Keratinocyte (primary cell): ENCODE data around the gene MEG3. TPM values are rescaled to one million over a fixed set of nuclear protein-coding genes. Genes with fewer than 3 reads are reported as not detected.

Source experiments
- DNase-seq: peaks from one replicate; pipeline ENCODE4 v3.0.0-alpha.2; 2011; ENCODE audit warnings: low read depth, missing footprints, low spot score
- FAIRE-seq: peaks from 2 replicates; lab custom pipeline; 2011; peaks lifted over from hg19 to GRCh38; lab: Jason Lieb, UNC
- H2AFZ ChIP-seq: 2 replicates; pipeline ENCODE4 v1.6.0; 2012; ENCODE audit warnings: low read length, control low read depth, inconsistent platforms; ENCODE audit not compliant: control insufficient read depth
- H3K27ac ChIP-seq: 2 replicates; pipeline ENCODE4 v1.5.1; 2011; ENCODE audit warnings: low read length; ENCODE audit not compliant: control insufficient read depth, insufficient read depth
- H3K27me3 ChIP-seq: 3 replicates; pipeline ENCODE4 v1.6.0; 2011; ENCODE audit warnings: low read length; ENCODE audit not compliant: control insufficient read depth, insufficient read depth; ENCODE audit errors: extremely low read depth
- H3K36me3 ChIP-seq, 2 experiments: 2 replicates in 1 of 2; 3 replicates in 1 of 2; pipeline ENCODE4 v1.5.1; 2011; ENCODE audit warnings: low read length in 2 of 2, mild to moderate bottlenecking in 1 of 2; ENCODE audit not compliant: control insufficient read depth in 2 of 2, insufficient read depth in 2 of 2; ENCODE audit errors: extremely low read depth in 1 of 2
- H3K4me1 ChIP-seq: 3 replicates; pipeline ENCODE4 v1.5.1; 2011; ENCODE audit warnings: low read length; ENCODE audit not compliant: control insufficient read depth, insufficient read depth; ENCODE audit errors: extremely low read depth
- H3K4me2 ChIP-seq: 3 replicates; pipeline ENCODE4 v1.6.0; 2011; ENCODE audit warnings: low read depth, low read length; ENCODE audit not compliant: control insufficient read depth, insufficient read depth; ENCODE audit errors: extremely low read depth
- H3K4me3 ChIP-seq, 3 experiments: fragments of 200-600 bp in 1 of 3; sonication (generic) in 1 of 3; 2 replicates in 2 of 3; 3 replicates in 1 of 3; pipeline ENCODE4 v1.5.1; 2011 to 2016; ENCODE audit warnings: low read length in 3 of 3, mild to moderate bottlenecking in 3 of 3, control low read depth in 2 of 3, inconsistent platforms in 1 of 3, low read depth in 1 of 3, mixed read lengths in 1 of 3, mixed run types in 1 of 3, moderate library complexity in 1 of 3; ENCODE audit not compliant: control insufficient read depth in 2 of 3, insufficient read depth in 2 of 3; ENCODE audit errors: extremely low read depth in 1 of 3
- H3K79me2 ChIP-seq: 2 replicates; pipeline ENCODE4 v1.6.0; 2012; ENCODE audit warnings: low read length; ENCODE audit not compliant: control insufficient read depth, insufficient read depth
- H3K9ac ChIP-seq: 3 replicates; pipeline ENCODE4 v1.6.0; 2011; ENCODE audit warnings: low read length; ENCODE audit not compliant: control insufficient read depth, insufficient read depth; ENCODE audit errors: extremely low read depth
- H3K9me1 ChIP-seq: 3 replicates; pipeline ENCODE4 v1.6.0; 2011; ENCODE audit warnings: low read length; ENCODE audit not compliant: control insufficient read depth, insufficient read depth; ENCODE audit errors: extremely low read depth
- H3K9me3 ChIP-seq: 2 replicates; pipeline ENCODE4 v1.5.1; 2012; ENCODE audit warnings: low read depth, low read length; ENCODE audit not compliant: control insufficient read depth
- H4K20me1 ChIP-seq: 3 replicates; pipeline ENCODE4 v1.6.0; 2011; ENCODE audit warnings: low read length; ENCODE audit not compliant: control insufficient read depth, insufficient read depth; ENCODE audit errors: extremely low read depth
- CTCF ChIP-seq, 3 experiments: IDR thresholded peaks in 1 of 3; conservative IDR thresholded peaks in 1 of 3; optimal IDR thresholded peaks in 1 of 3; 2 replicates in 2 of 3; 3 replicates in 1 of 3; pipeline versions ENCODE3 to v1.5.1; 2011; ENCODE audit warnings: low read length in 3 of 3, mild to moderate bottlenecking in 3 of 3, moderate library complexity in 2 of 3, control low read depth in 1 of 3, inconsistent platforms in 1 of 3; ENCODE audit not compliant: insufficient read depth in 2 of 3; ENCODE audit errors: extremely low read depth in 1 of 3
- EZH2 ChIP-seq: IDR thresholded peaks from one replicate; pipeline ENCODE4 v1.6.1; 2012; ENCODE audit warnings: inconsistent platforms, mild to moderate bottlenecking, low read length, moderate library complexity
- dilution Hi-C: fragments of 300-500 bp; cut with MboI; formaldehyde crosslinking; loops from one replicate; pipeline ENCODE4 v1.7.0; 2020; ENCODE audit warnings: low sequenced_read_pairs; ENCODE audit not compliant: extremely low pct_ligation_motif_present
- polyA plus RNA-seq, 5 experiments: library from polyadenylated mRNA; depleted of rRNA in 3 of 5; stranded (reverse) in 3 of 5; stranded (forward) in 1 of 5; unstranded in 1 of 5; fragments of >200 nt; gene quantifications; 1 replicate in 1 of 5; 2 replicates in 3 of 5; 3 replicates in 1 of 5; pipeline versions ENCODE4 v1.2.1 to v1.2.3, GENCODE V29; 2011 to 2012; ENCODE audit warnings: missing spikeins in 2 of 5, low read depth in 1 of 5, low replicate concordance in 1 of 5

The MEG3 gene
- polyA plus RNA-seq, 1 donor (not counting 4 experiments of a cell fraction or from before 2014, with no cell fraction given): 5.6 TPM

- Histone ChIP-seq H3K27me3 (no peaks in the 10 kb centered on the region), H4K20me1 (no peaks in the 10 kb centered on the region), H3K4me2 (no peak overlapping the region), H3K79me2 (no peaks in the 10 kb centered on the region), H3K27ac (no peak overlapping the region), H3K4me3 (no peak overlapping the region), H3K9me1 (no peaks in the 10 kb centered on the region), H3K9me3 (no peaks in the 10 kb centered on the region), H3K36me3 (no peaks in the 10 kb centered on the region), H2AFZ (no peak overlapping the region), H3K9ac (no peak overlapping the region), H3K4me1 (no peaks in the 10 kb centered on the region)
- TF ChIP-seq EZH2 (no peak), CTCF (optimal IDR thresholded peaks at IDR 0.05 in 1 of 3, IDR thresholded peaks at IDR 0.05 in 1 of 3, conservative IDR thresholded peaks at IDR 0.05 in 1 of 3; ENCODE audit: extremely low read depth in 1 of 3, insufficient read depth in 2 of 3, low read length in 3 of 3) (no peak)
- dilution Hi-C loops: no loop called here
- FAIRE-seq (no peak), DNase-seq (no peak)
Measured at GRCh38 chr14:100839315-100839585, 13.3 kb downstream of the MEG3 start.

- no peaks in the 10 kb centered on the region for H4K20me1 ChIP-seq
- no peaks in the 10 kb centered on the region for H3K4me1 ChIP-seq
- dilution Hi-C loops: no loop called here
- H3K4me2 ChIP-seq: no peak overlapping the region
- no peak overlapping the region for H2AFZ ChIP-seq
- H3K79me2 ChIP-seq: no peaks in the 10 kb centered on the region
- no peak for DNase-seq
- no peaks in the 10 kb centered on the region for H3K9me3 ChIP-seq
- H3K27ac ChIP-seq: no peak overlapping the region
- H3K4me3 ChIP-seq: no peak overlapping the region
- H3K36me3 ChIP-seq: no peaks in the 10 kb centered on the region
- no peak for TF ChIP-seq EZH2
- no peaks in the 10 kb centered on the region for H3K27me3 ChIP-seq
- no peaks in the 10 kb centered on the region for H3K9me1 ChIP-seq
- no peak for FAIRE-seq
- no peak overlapping the region for H3K9ac ChIP-seq
Measured at GRCh38 chr14:100839681-100840111, 13.8 kb downstream of the MEG3 start.

- DNase-seq: no peak
- Histone ChIP-seq H3K4me3 (no peak overlapping the region), H3K36me3 (no peaks in the 10 kb centered on the region), H2AFZ (no peak overlapping the region), H3K79me2 (no peaks in the 10 kb centered on the region), H3K9me1 (no peaks in the 10 kb centered on the region), H3K4me1 (no peaks in the 10 kb centered on the region), H3K9ac (no peak overlapping the region), H4K20me1 (no peaks in the 10 kb centered on the region), H3K27me3 (no peaks in the 10 kb centered on the region), H3K9me3 (no peaks in the 10 kb centered on the region), H3K27ac (no peak overlapping the region), H3K4me2 (no peak overlapping the region)
- dilution Hi-C loops: no loop called here
- no peak for FAIRE-seq
- TF ChIP-seq CTCF (optimal IDR thresholded peaks at IDR 0.05 in 1 of 3, IDR thresholded peaks at IDR 0.05 in 1 of 3, conservative IDR thresholded peaks at IDR 0.05 in 1 of 3; ENCODE audit: extremely low read depth in 1 of 3, insufficient read depth in 2 of 3, low read length in 3 of 3) (no peak), EZH2 (no peak)
Measured at GRCh38 chr14:100840286-100841065, 14.6 kb downstream of the MEG3 start.
